ENCODE measurements around the gene MAPK8IP2.

The MAPK8IP2 gene

GRCh38 chr22:50600538-50600937 is at the start of gene MAPK8IP2:
MAPK8IP2 (plus strand) TSS chr22:50600793; CDS start chr22:50600819, 26 bp downstream.
- DNase-seq: no peak

GRCh38 chr22:50551160-50551752 is 49.3 kb upstream of the MAPK8IP2 start:
- DNase-seq: no peak

GRCh38 chr22:50553310-50553709 is 47.3 kb upstream of the MAPK8IP2 start:
- no peak for DNase-seq

- no peak for DNase-seq
Measured at GRCh38 chr22:50556703-50557102, 43.9 kb upstream of the MAPK8IP2 start.

GRCh38 chr22:50560034-50560433 is 40.6 kb upstream of the MAPK8IP2 start:
- no peak for DNase-seq

- DNase-seq: no peak
Measured at GRCh38 chr22:50561401-50562358, 38.9 kb upstream of the MAPK8IP2 start.

GRCh38 chr22:50562523-50563412 is 37.8 kb upstream of the MAPK8IP2 start, which contains the start of gene SYCE3:
SYCE3 (minus strand) TSS chr22:50562919; CDS start chr22:50556405, 6,514 bp downstream.
- peak; percentile 97 for DNase-seq

GRCh38 chr22:50563413-50564160 is 37.0 kb upstream of the MAPK8IP2 start:
- DNase-seq: no peak

GRCh38 chr22:50564289-50564688 is 36.3 kb upstream of the MAPK8IP2 start:
- no peak for DNase-seq

GRCh38 chr22:50567721-50568252 is 32.8 kb upstream of the MAPK8IP2 start:
- no peak for DNase-seq

- no peak for DNase-seq
Measured at GRCh38 chr22:50568626-50569025, 32.0 kb upstream of the MAPK8IP2 start.

- DNase-seq: no peak
Measured at GRCh38 chr22:50569041-50569459, 31.5 kb upstream of the MAPK8IP2 start.

- no peak for DNase-seq
Measured at GRCh38 chr22:50569896-50570535, 30.6 kb upstream of the MAPK8IP2 start.

- no peak for DNase-seq
Measured at GRCh38 chr22:50570861-50571260, 29.7 kb upstream of the MAPK8IP2 start.

GRCh38 chr22:50571264-50572175 is 29.1 kb upstream of the MAPK8IP2 start:
- no peak for DNase-seq

- no peak for DNase-seq
Measured at GRCh38 chr22:50572965-50573364, 27.6 kb upstream of the MAPK8IP2 start.

- no peak for DNase-seq
Measured at GRCh38 chr22:50573491-50574382, 26.9 kb upstream of the MAPK8IP2 start.

- DNase-seq: no peak
Measured at GRCh38 chr22:50574383-50574755, 26.2 kb upstream of the MAPK8IP2 start.

- DNase-seq: no peak
Measured at GRCh38 chr22:50575426-50575941, 25.1 kb upstream of the MAPK8IP2 start.

Measured in activated CD8-positive, alpha-beta memory T cell treated with anti-CD3 and anti-CD28 coated beads, Interleukin-2, amount 50 U/mL, for 4 hours (primary cell).